SK-N-SH (cell line): ENCODE data around the gene OLAH.

Experiments used
- CTCF ChIP-seq: fragments of 200-600 bp; sonication (generic); IDR thresholded peaks from 2 replicates; pipeline ENCODE4 v1.6.1; 2017; ENCODE audit warnings: antibody characterized with exemption, mild to moderate bottlenecking, moderate library complexity
- FOXJ3 ChIP-seq: sonication (generic); formaldehyde crosslinking; IDR thresholded peaks from 2 replicates; pipeline ENCODE4 v1.5.1; 2020; ENCODE audit warnings: mild to moderate bottlenecking, missing genetic modification reagents
- RFX5 ChIP-seq: IDR thresholded peaks from 2 replicates; pipeline ENCODE4 v1.6.1; 2012; ENCODE audit warnings: mild to moderate bottlenecking, improper control_type of control experiment, low read length
- USF1 ChIP-seq: IDR thresholded peaks from 2 replicates; pipeline ENCODE4 v1.4.0; 2012; ENCODE audit warnings: low read depth, borderline replicate concordance
- YY1 ChIP-seq: IDR thresholded peaks from 2 replicates; pipeline ENCODE4 v1.4.0; 2012; ENCODE audit warnings: low read depth, mild to moderate bottlenecking

GRCh38 chr10:15112657-15113056 is 68.9 kb downstream of the OLAH start:
- no peak for TF ChIP-seq FOXJ3
- no peak for TF ChIP-seq USF1
- TF ChIP-seq CTCF: no peak
- no peak for TF ChIP-seq RFX5
- TF ChIP-seq YY1: no peak
